H1 (cell line): ENCODE data around the gene PGM2. TPM values are rescaled to one million over a fixed set of nuclear protein-coding genes. Genes with fewer than 3 reads are reported as not detected.

Source experiments
- CTCF ChIA-PET: fragments of 300-600 bp; sonication (Branson Sonifier 250); formaldehyde crosslinking; loops from one replicate; lab custom pipeline; 2021; ENCODE audit not compliant: partially characterized antibody; lab: Charles Lee
- POLR2A ChIA-PET: fragments of 300-600 bp; sonication (Branson Sonifier 250); formaldehyde crosslinking; loops from one replicate; lab custom pipeline; 2021; ENCODE audit warnings: inconsistent platforms; ENCODE audit not compliant: partially characterized antibody; lab: Charles Lee
- DNase-seq, 2 experiments: peaks; one replicate each; pipeline versions ENCODE4 v3.0.0 to v3.0.0-alpha.2; 2010 to 2022; ENCODE audit warnings: low spot score in 2 of 2, low read depth in 1 of 2, mixed read lengths in 1 of 2
- FAIRE-seq: peaks from 2 replicates; lab custom pipeline; 2011; peaks lifted over from hg19 to GRCh38; lab: Jason Lieb, UNC
- H2AFZ ChIP-seq: 2 replicates; pipeline ENCODE4 v1.8.1; 2012; ENCODE audit warnings: low read length, inconsistent platforms
- H2AK5ac ChIP-seq: 2 replicates; pipeline ENCODE4 v1.6.1; 2013; ENCODE audit warnings: low read depth, low read length
- H2BK120ac ChIP-seq: replicated peaks from 2 replicates; pipeline ENCODE3; 2013; ENCODE audit warnings: low read depth, low read length, inconsistent platforms
- H2BK12ac ChIP-seq: 2 replicates; pipeline ENCODE4 v1.6.1; 2013; ENCODE audit warnings: low read depth, low read length
- H2BK15ac ChIP-seq: 2 replicates; pipeline ENCODE4 v1.6.1; 2013; ENCODE audit warnings: low read length
- H2BK20ac ChIP-seq: 2 replicates; pipeline ENCODE4 v1.6.1; 2013; ENCODE audit warnings: low read length
- H2BK5ac ChIP-seq: 2 replicates; pipeline ENCODE4 v1.6.1; 2013; ENCODE audit warnings: low read depth, low read length
- H3K14ac ChIP-seq: 2 replicates; pipeline ENCODE4 v1.6.1; 2013; ENCODE audit warnings: inconsistent platforms; ENCODE audit not compliant: insufficient read length
- H3K18ac ChIP-seq: 2 replicates; pipeline ENCODE4 v1.6.1; 2013; ENCODE audit warnings: low read length; ENCODE audit errors: extremely low read depth
- H3K23ac ChIP-seq: 2 replicates; pipeline ENCODE4 v1.6.1; 2013; ENCODE audit warnings: inconsistent platforms; ENCODE audit not compliant: insufficient read length
- H3K23me2 ChIP-seq: 2 replicates; pipeline ENCODE4 v1.6.1; 2013; ENCODE audit warnings: low read depth, low read length
- H3K27ac ChIP-seq: 2 replicates; pipeline ENCODE4 v1.6.1; 2011; ENCODE audit warnings: low read depth, low read length, inconsistent platforms
- H3K27me3 ChIP-seq, 4 experiments: replicated peaks in 1 of 4; 1 replicate in 1 of 4; 2 replicates in 3 of 4; pipeline versions ENCODE4 v1.6.1 to v1.8.1; 2011 to 2013; ENCODE audit warnings: low read length in 3 of 4, mild to moderate bottlenecking in 3 of 4, inconsistent platforms in 2 of 4, mixed read lengths in 2 of 4, moderate library complexity in 1 of 4; ENCODE audit not compliant: control insufficient read depth in 3 of 4, insufficient read depth in 3 of 4; ENCODE audit errors: extremely low read depth in 1 of 4
- H3K36me3 ChIP-seq, 4 experiments: 2 replicates each; pipeline versions ENCODE4 v1.6.1 to v1.8.1; 2011 to 2013; ENCODE audit warnings: mild to moderate bottlenecking in 4 of 4, low read length in 3 of 4, moderate library complexity in 2 of 4, control low read depth in 1 of 4, inconsistent platforms in 1 of 4; ENCODE audit not compliant: insufficient read depth in 4 of 4, control insufficient read depth in 2 of 4
- H3K4ac ChIP-seq: replicated peaks from 2 replicates; pipeline ENCODE3; 2013; ENCODE audit warnings: low read length, low read depth, mixed read lengths, inconsistent platforms; ENCODE audit not compliant: insufficient read length
- H3K4me1 ChIP-seq, 4 experiments: replicated peaks in 1 of 4; 1 replicate in 1 of 4; 2 replicates in 3 of 4; pipeline versions ENCODE4 v1.6.1 to v1.8.1; 2011 to 2013; ENCODE audit warnings: low read length in 3 of 4, inconsistent platforms in 2 of 4, mixed read lengths in 1 of 4; ENCODE audit not compliant: insufficient read depth in 4 of 4, control insufficient read depth in 3 of 4
- H3K4me2 ChIP-seq, 2 experiments: 2 replicates each; pipeline versions ENCODE4 v1.6.1 to v1.8.1; 2011 to 2013; ENCODE audit warnings: low read depth in 2 of 2, low read length in 2 of 2, control low read depth in 1 of 2, inconsistent platforms in 1 of 2, mild to moderate bottlenecking in 1 of 2; ENCODE audit not compliant: insufficient read depth in 1 of 2
- H3K4me3 ChIP-seq, 4 experiments: fragments of 200-600, 300-600 bp in 1 of 4; sonication (generic), shearing (Covaris generic), sonication (Bioruptor Twin) in 1 of 4; 2 replicates each; pipeline versions ENCODE4 v1.5.1 to v1.8.1; 2011 to 2016; ENCODE audit warnings: low read length in 4 of 4, low read depth in 3 of 4, control low read depth in 2 of 4, inconsistent platforms in 2 of 4, mild to moderate bottlenecking in 2 of 4, mixed read lengths in 1 of 4, moderate library complexity in 1 of 4; ENCODE audit not compliant: insufficient read depth in 2 of 4; ENCODE audit errors: extremely low read depth in 1 of 4
- H3K56ac ChIP-seq: replicated peaks from 2 replicates; pipeline ENCODE3; 2013; ENCODE audit warnings: low read depth, mild to moderate bottlenecking, mixed read lengths, low read length, inconsistent platforms; ENCODE audit not compliant: insufficient read length
- H3K79me1 ChIP-seq: 2 replicates; pipeline ENCODE4 v1.6.1; 2013; ENCODE audit warnings: low read depth, low read length, control low read depth
- H3K79me2 ChIP-seq, 2 experiments: 2 replicates each; pipeline versions ENCODE4 v1.6.1 to v1.8.1; 2012 to 2013; ENCODE audit warnings: low read length in 2 of 2, mild to moderate bottlenecking in 2 of 2, inconsistent platforms in 1 of 2; ENCODE audit not compliant: insufficient read depth in 2 of 2, control insufficient read depth in 1 of 2
- H3K9ac ChIP-seq, 4 experiments: replicated peaks in 1 of 4; 1 replicate in 1 of 4; 2 replicates in 3 of 4; pipeline versions ENCODE4 v1.6.1 to v1.8.1; 2011 to 2013; ENCODE audit warnings: low read depth in 3 of 4, low read length in 3 of 4, control low read depth in 2 of 4, mild to moderate bottlenecking in 2 of 4, moderate library complexity in 2 of 4, inconsistent platforms in 1 of 4; ENCODE audit errors: extremely low read depth in 1 of 4
- H3K9me3 ChIP-seq, 2 experiments: 2 replicates each; pipeline versions ENCODE4 v1.6.1 to v1.8.1; 2012 to 2013; ENCODE audit warnings: mild to moderate bottlenecking in 2 of 2, moderate library complexity in 2 of 2, control low read depth in 1 of 2, inconsistent platforms in 1 of 2, low read depth in 1 of 2, low read length in 1 of 2, mixed read lengths in 1 of 2; ENCODE audit not compliant: insufficient read depth in 2 of 2
- H4K20me1 ChIP-seq, 2 experiments: replicated peaks in 1 of 2; 2 replicates each; pipeline versions ENCODE3 to v1.8.1; 2011 to 2013; ENCODE audit warnings: inconsistent platforms in 2 of 2, low read length in 2 of 2, mild to moderate bottlenecking in 1 of 2; ENCODE audit not compliant: insufficient read depth in 2 of 2, control insufficient read depth in 1 of 2
- H4K5ac ChIP-seq: 2 replicates; pipeline ENCODE4 v1.6.1; 2013; ENCODE audit warnings: low read length, low read depth, mixed read lengths, inconsistent platforms; ENCODE audit not compliant: insufficient read length
- H4K8ac ChIP-seq: 2 replicates; pipeline ENCODE4 v1.8.0; 2013; ENCODE audit warnings: mild to moderate bottlenecking, moderate library complexity, low read length, inconsistent platforms; ENCODE audit not compliant: insufficient read depth; ENCODE audit errors: extremely low read depth
- H4K91ac ChIP-seq: replicated peaks from 2 replicates; pipeline ENCODE3; 2013; ENCODE audit warnings: low read length, mixed read lengths, inconsistent platforms; ENCODE audit not compliant: insufficient read length
- ASH2L ChIP-seq: fragments of 200-600, 300-600 bp; sonication (generic); IDR thresholded peaks from one replicate; pipeline ENCODE4 v1.7.1; 2017; ENCODE audit warnings: low read length
- BACH1 ChIP-seq: IDR thresholded peaks from 2 replicates; pipeline ENCODE4 v1.6.1; 2012; ENCODE audit warnings: low read length, improper control_type of control experiment
- BRCA1 ChIP-seq: IDR thresholded peaks from 2 replicates; pipeline ENCODE4 v1.6.1; 2012; ENCODE audit warnings: low read depth, low read length, improper control_type of control experiment
- CEBPB ChIP-seq: IDR thresholded peaks from 2 replicates; pipeline ENCODE4 v1.6.1; 2012; ENCODE audit warnings: low read depth, low read length
- CHD1 ChIP-seq: IDR thresholded peaks from 2 replicates; pipeline ENCODE4 v1.6.1; 2012; ENCODE audit warnings: low read depth, low read length, improper control_type of control experiment
- EP300 ChIP-seq, 2 experiments: IDR thresholded peaks; 1 replicate in 1 of 2; 2 replicates in 1 of 2; pipeline ENCODE4 v1.6.1; 2011 to 2012; ENCODE audit warnings: low read depth in 2 of 2, low read length in 2 of 2, mild to moderate bottlenecking in 2 of 2, borderline replicate concordance in 1 of 2, inconsistent platforms in 1 of 2, moderate library complexity in 1 of 2
- EZH2 ChIP-seq: fragments of 200-600 bp; sonication (generic); IDR thresholded peaks from 2 replicates; pipeline ENCODE4 v1.7.1; 2012; ENCODE audit warnings: low read depth, mild to moderate bottlenecking, moderate library complexity, low read length, inconsistent platforms; ENCODE audit not compliant: severe bottlenecking
- HDAC2 ChIP-seq, 2 experiments: fragments of 300-600 bp in 1 of 2; sonication (generic) in 1 of 2; IDR thresholded peaks; 2 replicates each; pipeline ENCODE4 v1.6.1; 2011 to 2012; ENCODE audit warnings: low read depth in 2 of 2, low read length in 2 of 2, mild to moderate bottlenecking in 2 of 2, moderate library complexity in 2 of 2, borderline replicate concordance in 1 of 2, inconsistent platforms in 1 of 2
- KDM4A ChIP-seq: IDR thresholded peaks from one replicate; pipeline ENCODE4 v1.7.1; 2012; ENCODE audit warnings: low read depth, mild to moderate bottlenecking, moderate library complexity, low read length, inconsistent platforms; ENCODE audit not compliant: severe bottlenecking
- POLR2AphosphoS5 ChIP-seq: IDR thresholded peaks from 2 replicates; pipeline ENCODE4 v1.6.1; 2011; ENCODE audit warnings: low read depth, low read length
- RNF2 ChIP-seq: fragments of 200-900, 300-1000 bp; sonication (generic); IDR thresholded peaks from 2 replicates; pipeline ENCODE4 v1.7.1; 2016; ENCODE audit warnings: borderline replicate concordance, low read depth, mild to moderate bottlenecking, antibody characterized with exemption, low read length; ENCODE audit not compliant: poor library complexity, severe bottlenecking; ENCODE audit errors: missing control alignments
- SIN3A ChIP-seq, 2 experiments: IDR thresholded peaks in 1 of 2; conservative IDR thresholded peaks in 1 of 2; 2 replicates each; pipeline ENCODE4 v1.6.1; 2011 to 2012; ENCODE audit warnings: low read length in 2 of 2, improper control_type of control experiment in 1 of 2, low read depth in 1 of 2, mild to moderate bottlenecking in 1 of 2
- SUZ12 ChIP-seq: fragments of 200-600 bp; sonication (generic); IDR thresholded peaks from 2 replicates; pipeline ENCODE4 v1.6.1; 2012; ENCODE audit warnings: mild to moderate bottlenecking, inconsistent platforms, low read length, moderate library complexity, mixed read lengths
- WGBS, 2 experiments: shearing (Covaris generic) in 1 of 2; methylation state at CpG; one replicate each; pipeline versions ENCODE4 v1.1.6 to v1.1.7; 2013 to 2015; ENCODE audit warnings: low lambda C conversion rate in 2 of 2, mixed read lengths in 2 of 2, inconsistent platforms in 1 of 2, low coverage in 1 of 2, missing lambda C conversion rate in 1 of 2; ENCODE audit not compliant: insufficient replicate concordance in 2 of 2, insufficient coverage in 1 of 2, insufficient read length in 1 of 2; ENCODE audit errors: extremely low coverage in 1 of 2, missing lambda C conversion rate in 1 of 2; 5-methylcytosine and 5-hydroxymethylcytosine counted together
- polyA plus RNA-seq, 7 experiments: library from polyadenylated mRNA; depleted of rRNA in 3 of 7; stranded (reverse) in 5 of 7; unstranded in 2 of 7; fragments of >200 nt in 5 of 7; fragments of 200-250 nt in 2 of 7; gene quantifications; 1 replicate in 5 of 7; 2 replicates in 1 of 7; 4 replicates in 1 of 7; pipeline versions ENCODE4 v1.2.1 to v1.2.3, GENCODE V29; 2011 to 2013; ENCODE audit warnings: missing spikeins in 2 of 7, mixed read lengths in 2 of 7
- total RNA-seq: library from RNA; stranded (reverse); fragmentation: NEBNext Ultra II Directional; extraction: Animal tissue kit (Norgen Biotek cat#: 25700); gene quantifications from 2 replicates; pipeline ENCODE4 v1.2.1, GENCODE V29; 2021

Gene PGM2
- total and polyA plus RNA-seq, 2 of the 8 experiments (the other 6 are each of a cell fraction or from before 2014, with no cell fraction given): 7.7 to 38.0 TPM

DNA sequence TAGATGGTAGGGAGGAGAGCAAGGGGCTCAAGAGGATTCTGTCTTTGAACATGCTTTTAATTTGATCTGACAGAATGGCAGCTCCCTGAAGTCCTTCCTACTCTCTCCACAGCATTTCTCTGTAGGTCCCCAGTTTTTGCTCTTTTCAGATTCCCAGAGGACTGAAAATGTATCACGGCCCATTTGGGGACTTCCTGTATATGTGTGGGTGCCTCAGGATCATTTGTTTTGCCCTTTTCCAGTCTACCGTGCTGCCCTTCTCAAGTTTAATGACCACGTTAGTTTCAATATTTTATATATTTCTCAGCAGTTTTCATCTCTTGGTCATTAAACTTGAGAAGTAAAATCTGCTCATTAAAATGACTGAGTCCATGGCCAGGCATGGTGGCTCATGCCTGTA is 66.7 kb downstream of the PGM2 start:
- 89% methylated on average over 3 of the region's 3 CpGs; no CpG with 5 or more reads in 1 of the 2 experiments for WGBS, 2 experiments
- H3K79me2 ChIP-seq: no peaks in the 10 kb centered on the region
- POLR2A ChIA-PET: no interaction called here
- H3K9me3 ChIP-seq: no peaks in the 10 kb centered on the region
- no peak for DNase-seq
- no peak overlapping the region for H2BK120ac ChIP-seq
- H3K14ac ChIP-seq: no peak overlapping the region
- H4K8ac ChIP-seq: no peak overlapping the region
- no peak overlapping the region for H3K27ac ChIP-seq
- CTCF ChIA-PET: interaction anchor here (0.7 kb wide), 2 partner anchors 11 to 240 kb away, joined by 3 read pairs; no protein-coding TSS in a partner anchor
- H3K56ac ChIP-seq: no peak overlapping the region
- peaks cover 16% of the 10 kb centered on the region for H3K23me2 ChIP-seq
- no peaks in the 10 kb centered on the region for H3K79me1 ChIP-seq
- no peak overlapping the region for H4K91ac ChIP-seq
- H3K4ac ChIP-seq: no peak overlapping the region
- H4K5ac ChIP-seq: no peak overlapping the region
- no peak overlapping the region for H2AK5ac ChIP-seq
- H2BK15ac ChIP-seq: no peak overlapping the region
- peaks cover 0 to 2% of the 10 kb centered on the region in 2 experiments for H4K20me1 ChIP-seq
- no peak for FAIRE-seq
- no peak overlapping the region for H2AFZ ChIP-seq
- peaks cover 0 to 8% (median 4%) of the 10 kb centered on the region in 4 experiments; a peak in 5 of 7 replicates for H3K4me1 ChIP-seq
- no peak overlapping the region for H2BK5ac ChIP-seq
- no peak overlapping the region for H3K18ac ChIP-seq
- H3K4me3 ChIP-seq: no peak overlapping the region
- H3K23ac ChIP-seq: no peak overlapping the region
- TF ChIP-seq RNF2 (no peak), CHD1 (no peak), CEBPB (no peak), BRCA1 (no peak), BACH1 (no peak), HDAC2 (IDR thresholded peaks at IDR 0.05; ENCODE audit: borderline replicate concordance in 1 of 2, low read depth in 2 of 2, low read length in 2 of 2) (no peak), EZH2 (no peak), KDM4A (no peak), EP300 (IDR thresholded peaks at IDR 0.05; ENCODE audit: borderline replicate concordance in 1 of 2, low read depth in 2 of 2, low read length in 2 of 2) (no peak), POLR2AphosphoS5 (no peak), SUZ12 (no peak), ASH2L (no peak), SIN3A (conservative IDR thresholded peaks at IDR 0.05 in 1 of 2, IDR thresholded peaks at IDR 0.05 in 1 of 2; ENCODE audit: low read depth in 1 of 2, low read length in 2 of 2) (no peak)
- H2BK12ac ChIP-seq: no peak overlapping the region
- peaks cover 17 to 35% (median 30%) of the 10 kb centered on the region in 4 experiments for H3K27me3 ChIP-seq
- H3K36me3 ChIP-seq: no peaks in the 10 kb centered on the region
- no peak overlapping the region for H3K4me2 ChIP-seq
- no peak overlapping the region for H2BK20ac ChIP-seq
- H3K9ac ChIP-seq: no peak overlapping the region
